Mucosa of descending colon (tissue), 3 donors: ENCODE measurements around the gene KIF2B. TPM values are rescaled to one million over a fixed set of nuclear protein-coding genes. Genes with fewer than 3 reads are reported as not detected.
"Not testable (repeated sequence)": the region's sequence is repeated elsewhere in the genome, so short reads cannot be mapped to it uniquely, and the experiment has no call there.

Experiments
- ATAC-seq: fragments of 200-7000 bp; cut with Tn5 transposase; one replicate; pipeline ENCODE4 v1.9.1; 2020; ENCODE audit warnings: mild to moderate bottlenecking, moderate library complexity
- DNase-seq, 3 donors: peaks; one replicate each; pipeline ENCODE4 v3.0.0-alpha.2; 2020
- H3K36me3 ChIP-seq: fragments of 200-600 bp; one replicate; pipeline ENCODE4 v1.8.0; 2021; ENCODE audit warnings: low read depth, mild to moderate bottlenecking
- H3K4me1 ChIP-seq: fragments of 200-600 bp; one replicate; pipeline ENCODE4 v1.8.0; 2021; ENCODE audit warnings: low read depth, mild to moderate bottlenecking
- H3K4me3 ChIP-seq: fragments of 200-600 bp; one replicate; pipeline ENCODE4 v1.8.0; 2021; ENCODE audit warnings: mild to moderate bottlenecking
- H3K9me3 ChIP-seq: fragments of 200-600 bp; one replicate; pipeline ENCODE4 v1.8.0; 2021; ENCODE audit warnings: mild to moderate bottlenecking
- CTCF ChIP-seq: fragments of 200-600 bp; IDR thresholded peaks from one replicate; pipeline ENCODE4 v1.8.0; 2022; ENCODE audit warnings: antibody characterized with exemption, mild to moderate bottlenecking
- intact Hi-C, 2 donors: fragments of 100-400 bp; cut with DNase I in 1 of 2; cut with micrococcal nuclease in 1 of 2; formaldehyde crosslinking; loops; one replicate each; pipeline versions ENCODE4 v1.11.0 to v1.11.1; 2022; cut with DNase I, micrococcal nuclease
- total RNA-seq, 3 donors: library from RNA; stranded (reverse); fragmentation: NEBNext Ultra II Directional in 2 of 3; extraction: Animal tissue kit (Norgen Biotek cat#: 25700) in 2 of 3; gene quantifications; one replicate each; pipeline versions ENCODE4 v1.2.1 to v1.2.4, GENCODE V29; 2021 to 2023
- donor health status: DM: no; HTN: no; CAD: no; lungs with moderate emphysema.
- donor health status: DM: no; HTN: no; CAD: no.
- donor health status: DM: no; HTN: yes; CAD: no.

KIF2B gene
- total RNA-seq, 3 donors from 2014 or later, result not detected

- DNase-seq (no peak), ATAC-seq (no peak)
- TF ChIP-seq CTCF, result no peak
- H3K9me3 ChIP-seq, result peaks cover 13% of the 10 kb centered on the region
- intact Hi-C loops, result no loop called here
- H3K4me1 ChIP-seq, result no peaks in the 10 kb centered on the region
- no peaks in the 10 kb centered on the region for H3K36me3 ChIP-seq
- H3K4me3 ChIP-seq, result no peak overlapping the region
Measured at GRCh38 chr17:53818929-53819328, 3.8 kb upstream of the KIF2B start.

- Histone ChIP-seq H3K36me3 (no peaks in the 10 kb centered on the region), H3K4me1 (no peaks in the 10 kb centered on the region), H3K9me3 (peaks cover 13% of the 10 kb centered on the region), H3K4me3 (no peak overlapping the region)
- TF ChIP-seq CTCF, result no peak
- ATAC-seq (no peak), DNase-seq (no peak)
- intact Hi-C loops, result no loop called here
Measured at GRCh38 chr17:53819956-53820355, 2.8 kb upstream of the KIF2B start.

- H3K9me3 ChIP-seq, result peaks cover 13% of the 10 kb centered on the region
- no peak overlapping the region for H3K4me3 ChIP-seq
- intact Hi-C loops, result no loop called here
- no peak for ATAC-seq
- no peak for DNase-seq
- no peak for TF ChIP-seq CTCF
- no peaks in the 10 kb centered on the region for H3K4me1 ChIP-seq
- no peaks in the 10 kb centered on the region for H3K36me3 ChIP-seq
Measured at GRCh38 chr17:53823341-53824050, 769 bp downstream of the KIF2B start.

DNA sequence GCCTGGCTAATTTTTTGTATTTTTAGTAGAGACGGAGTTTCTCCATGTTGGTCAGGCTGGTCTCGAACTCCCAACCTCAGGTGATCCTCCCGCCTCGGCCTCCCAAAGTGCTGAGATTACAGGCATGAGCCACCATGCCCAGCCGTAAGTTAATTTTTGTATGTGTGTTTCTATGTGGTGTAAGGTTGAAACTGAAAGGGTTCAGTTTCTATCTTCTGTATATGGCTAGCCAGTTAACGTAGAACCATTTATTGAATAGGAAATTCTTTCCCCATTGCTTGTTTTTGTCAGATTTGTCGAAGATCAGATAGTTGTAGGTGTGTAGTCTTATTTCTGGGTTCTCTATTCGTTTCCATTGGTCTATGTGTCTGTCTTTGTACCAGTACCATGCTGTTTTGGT is 12.0 kb downstream of the KIF2B start:
- DNase-seq, ATAC-seq, H3K36me3 ChIP-seq, H3K4me3 ChIP-seq, H3K4me1 ChIP-seq, intact Hi-C loops: not testable (repeated sequence)
- peaks cover 16% of the 10 kb centered on the region for H3K9me3 ChIP-seq

- ATAC-seq, result no peak
- Histone ChIP-seq H3K4me3 (no peak overlapping the region), H3K36me3 (no peaks in the 10 kb centered on the region), H3K4me1 (no peaks in the 10 kb centered on the region), H3K9me3 (peaks cover 31% of the 10 kb centered on the region)
- no peak for DNase-seq
- TF ChIP-seq CTCF, result no peak
- intact Hi-C loops, result no loop called here
Measured at GRCh38 chr17:53837131-53837530, 14.4 kb downstream of the KIF2B start.

- no peak for TF ChIP-seq CTCF
- ATAC-seq (no peak), DNase-seq (no peak)
- no peaks in the 10 kb centered on the region for H3K4me1 ChIP-seq
- H3K4me3 ChIP-seq, result no peak overlapping the region
- intact Hi-C loops, result no loop called here
- H3K36me3 ChIP-seq, result no peaks in the 10 kb centered on the region
- H3K9me3 ChIP-seq, result peaks cover 47% of the 10 kb centered on the region
Measured at GRCh38 chr17:53844491-53845107, 21.9 kb downstream of the KIF2B start.

- intact Hi-C loops, DNase-seq, H3K4me3 ChIP-seq, H3K4me1 ChIP-seq, ATAC-seq, H3K36me3 ChIP-seq: not testable (repeated sequence)
- peaks cover 28% of the 10 kb centered on the region for H3K9me3 ChIP-seq
Measured at GRCh38 chr17:53871128-53871527, 48.4 kb downstream of the KIF2B start.
